K562 (cell line): Measurements from ENCODE around the gene WDR93. TPM values are rescaled to one million over a fixed set of nuclear protein-coding genes. Genes with fewer than 3 reads are reported as not detected.

ENCODE experiments used
- ATAC-seq: fragments of 200-7000 bp; cut with Tn5 transposase; 3 replicates; pipeline ENCODE4 v1.9.1; 2020; ENCODE audit warnings: moderate library complexity
- BruUV-seq: library from RNA; stranded (reverse); fragments of 400-500 nt; replicated peaks from 2 replicates; lab custom pipeline; 2021; lab: Mats Ljungman, UMichigan
- CTCF ChIA-PET: fragments of 300-600 bp; formaldehyde crosslinking; extraction: SDS; loops from one replicate; lab custom pipeline; 2021; ENCODE audit warnings: low intra/inter-chr PET ratio; lab: Yijun Ruan, JAX
- POLR2A ChIA-PET: fragments of 300-600, 350-650 bp; sonication (Branson Sonifier 250); formaldehyde crosslinking; extraction: SDS; loops from one replicate; lab custom pipeline; 2021; ENCODE audit warnings: antibody characterized with exemption, inconsistent platforms; lab: Yijun Ruan, JAX
- DNase-seq, 4 experiments: peaks; one replicate each; pipeline versions ENCODE4 v3.0.0 to v3.0.0-alpha.2; 2011 to 2018; ENCODE audit warnings: low spot score in 3 of 4, mixed read lengths in 3 of 4; ENCODE audit errors: extremely low read depth in 1 of 4
- FAIRE-seq: peaks from 2 replicates; lab custom pipeline; 2011; peaks lifted over from hg19 to GRCh38; lab: Jason Lieb, UNC
- H2AFZ ChIP-seq: 2 replicates; pipeline ENCODE4 v1.6.0; 2011; ENCODE audit warnings: low read depth, low read length, control low read depth, inconsistent platforms
- H3K27ac ChIP-seq: fragments of 200-600 bp; 3 replicates; pipeline ENCODE4 v1.8.0; 2011; ENCODE audit warnings: low read depth, mild to moderate bottlenecking, control low read depth, inconsistent platforms, low read length, moderate library complexity, mixed read lengths; ENCODE audit errors: extremely low read depth
- H3K27me3 ChIP-seq, 2 experiments: fragments of 300-600 bp in 1 of 2; 2 replicates in 1 of 2; 3 replicates in 1 of 2; pipeline versions ENCODE4 v1.6.0 to v1.8.0; 2011; ENCODE audit warnings: inconsistent platforms in 2 of 2, low read length in 2 of 2, mild to moderate bottlenecking in 1 of 2, mixed read lengths in 1 of 2, moderate library complexity in 1 of 2; ENCODE audit not compliant: control insufficient read depth in 2 of 2, insufficient read depth in 2 of 2
- H3K36me3 ChIP-seq: fragments of 300-600 bp; 3 replicates; pipeline ENCODE4 v1.8.0; 2011; ENCODE audit warnings: mild to moderate bottlenecking, low read length, inconsistent platforms; ENCODE audit not compliant: control insufficient read depth, insufficient read depth
- H3K4me1 ChIP-seq, 2 experiments: fragments of 200-600 bp in 1 of 2; replicated peaks in 1 of 2; 2 replicates in 1 of 2; 3 replicates in 1 of 2; pipeline versions ENCODE4 v1.5.1 to v1.8.0; 2011; ENCODE audit warnings: inconsistent platforms in 2 of 2, low read length in 2 of 2, mild to moderate bottlenecking in 1 of 2, mixed read lengths in 1 of 2, moderate library complexity in 1 of 2; ENCODE audit not compliant: control insufficient read depth in 2 of 2, insufficient read depth in 2 of 2
- H3K4me2 ChIP-seq: 2 replicates; pipeline ENCODE4 v1.6.1; 2011; ENCODE audit warnings: low read length, control low read depth, inconsistent platforms, mixed read lengths; ENCODE audit not compliant: insufficient read depth
- H3K4me3 ChIP-seq: fragments of 200-600 bp; sonication (generic), shearing (Covaris generic); 2 replicates; pipeline ENCODE4 v1.5.1; 2016; ENCODE audit warnings: control low read depth, inconsistent platforms
- H3K79me2 ChIP-seq: fragments of 200-600 bp; 3 replicates; pipeline ENCODE4 v1.8.0; 2011; ENCODE audit warnings: low read length, inconsistent platforms; ENCODE audit not compliant: control insufficient read depth, insufficient read depth
- H3K9ac ChIP-seq, 2 experiments: 2 replicates each; pipeline versions ENCODE4 v1.6.0 to v1.6.1; 2011; ENCODE audit warnings: low read depth in 2 of 2, low read length in 2 of 2, control low read depth in 1 of 2, inconsistent platforms in 1 of 2, mild to moderate bottlenecking in 1 of 2, mixed read lengths in 1 of 2; ENCODE audit not compliant: insufficient read depth in 1 of 2
- H3K9me1 ChIP-seq: one replicate; pipeline ENCODE4 v1.6.0; 2011; ENCODE audit warnings: inconsistent platforms, mild to moderate bottlenecking, low read length, moderate library complexity; ENCODE audit not compliant: control insufficient read depth, insufficient read depth
- H3K9me3 ChIP-seq: replicated peaks from 2 replicates; pipeline ENCODE4 v1.5.1; 2011; ENCODE audit warnings: low read depth, low read length, inconsistent platforms; ENCODE audit not compliant: control insufficient read depth, insufficient read depth
- H4K20me1 ChIP-seq: replicated peaks from 2 replicates; pipeline ENCODE4 v1.6.1; 2011; ENCODE audit warnings: low read length, inconsistent platforms, mixed read lengths; ENCODE audit not compliant: control insufficient read depth, insufficient read depth
- ATF7 ChIP-seq: fragments of 450-650 bp; IDR thresholded peaks from 2 replicates; pipeline ENCODE4 v1.7.1; 2014; ENCODE audit warnings: mild to moderate bottlenecking, moderate library complexity
- CSDE1 ChIP-seq, 2 experiments: fragments of 450-650 bp; IDR thresholded peaks; 2 replicates each; pipeline ENCODE4 v1.6.1; 2016; ENCODE audit warnings: mild to moderate bottlenecking in 1 of 2
- DACH1 ChIP-seq: fragments of 450-650 bp; IDR thresholded peaks from 2 replicates; pipeline ENCODE4 v1.6.1; 2018; ENCODE audit not compliant: partially characterized antibody
- ESRRA ChIP-seq: fragments of 450-650 bp; IDR thresholded peaks from 2 replicates; pipeline ENCODE4 v1.6.1; 2014; ENCODE audit warnings: low read depth, mild to moderate bottlenecking, moderate library complexity, borderline replicate concordance
- NFIX ChIP-seq: fragments of 250-450 bp; sonication (Bioruptor Pico); IDR thresholded peaks from 2 replicates; pipeline ENCODE4 v1.4.0; 2020; ENCODE audit warnings: low read depth, mild to moderate bottlenecking, moderate library complexity
- PTTG1 ChIP-seq: fragments of 450-650 bp; IDR thresholded peaks from 2 replicates; pipeline ENCODE4 v1.6.1; 2016; ENCODE audit warnings: low read depth, mild to moderate bottlenecking, missing genetic modification characterization, missing compliant biosample characterization
- RBM22 ChIP-seq: fragments of 200-400 bp; formaldehyde crosslinking; IDR thresholded peaks from 2 replicates; pipeline ENCODE4 v1.6.1; 2018; ENCODE audit warnings: low read length, low read depth; ENCODE audit not compliant: poor library complexity, severe bottlenecking
- TAL1 ChIP-seq: fragments of 450-650 bp; IDR thresholded peaks from 2 replicates; pipeline ENCODE4 v1.6.1; 2016; ENCODE audit warnings: mild to moderate bottlenecking
- TCF7 ChIP-seq: sonication (generic); IDR thresholded peaks from 2 replicates; pipeline ENCODE4 v1.6.1; 2016; ENCODE audit warnings: antibody characterized with exemption, borderline replicate concordance
- TCFL5 ChIP-seq: fragments of 250-450 bp; sonication (Bioruptor Pico); conservative IDR thresholded peaks from 2 replicates; pipeline ENCODE4 v1.6.1; 2021; ENCODE audit warnings: mild to moderate bottlenecking, moderate library complexity, matching md5 sums
- ZC3H8 ChIP-seq: fragments of 450-650 bp; IDR thresholded peaks from 2 replicates; pipeline ENCODE4 v1.6.1; 2017
- ZNF124 ChIP-seq: sonication (generic); formaldehyde crosslinking; IDR thresholded peaks from 2 replicates; pipeline ENCODE4 v1.8.1; 2022; ENCODE audit warnings: missing genetic modification reagents
- WGBS: fragments of 100-300 bp; shearing (Covaris generic); methylation state at CpG from one replicate; pipeline ENCODE4 v1.1.6; 2016; ENCODE audit warnings: low coverage, mixed read lengths; ENCODE audit not compliant: insufficient coverage; ENCODE audit errors: missing lambda C conversion rate; 5-methylcytosine and 5-hydroxymethylcytosine counted together
- in situ Hi-C: fragments of 300-500 bp; cut with MboI; formaldehyde crosslinking; loops from 4 replicates; pipeline ENCODE4 v1.15.0; 2018; ENCODE audit warnings: inconsistent platforms, mixed read lengths
- intact Hi-C: fragments of 100-400 bp; cut with micrococcal nuclease; formaldehyde crosslinking; loops from 2 replicates; pipeline ENCODE4 v1.14.2; 2022
- polyA plus RNA-seq, 8 experiments: library from polyadenylated mRNA; depleted of rRNA in 4 of 8; stranded (reverse) in 5 of 8; unstranded in 3 of 8; fragments of >200 nt; fragmentation: Nextera tagmentation in 2 of 8; fragmentation: Illumina TruSeq in 1 of 8; extraction: Ambion mirVana in 2 of 8; extraction: Trizol in 1 of 8; gene quantifications; 2 replicates each; pipeline versions ENCODE4 v1.2.1 to v1.2.3, GENCODE V29; 2011 to 2014; ENCODE audit warnings: inconsistent platforms in 1 of 8, missing spikeins in 1 of 8
- total RNA-seq, 7 experiments: library from RNA; depleted of rRNA in 6 of 7; stranded (reverse); fragments of >200 nt in 6 of 7; fragmentation: Illumina TruSeq in 2 of 7; extraction: Trizol in 2 of 7; gene quantifications; 2 replicates each; pipeline versions ENCODE4 v1.2.1 to v1.2.3, GENCODE V29; 2011 to 2021; ENCODE audit warnings: low replicate concordance in 1 of 7

The WDR93 gene
- total and polyA plus RNA-seq, 9 of the 15 experiments (the other 6 are each of a cell fraction or from before 2014, with no cell fraction given) = not detected

DNA sequence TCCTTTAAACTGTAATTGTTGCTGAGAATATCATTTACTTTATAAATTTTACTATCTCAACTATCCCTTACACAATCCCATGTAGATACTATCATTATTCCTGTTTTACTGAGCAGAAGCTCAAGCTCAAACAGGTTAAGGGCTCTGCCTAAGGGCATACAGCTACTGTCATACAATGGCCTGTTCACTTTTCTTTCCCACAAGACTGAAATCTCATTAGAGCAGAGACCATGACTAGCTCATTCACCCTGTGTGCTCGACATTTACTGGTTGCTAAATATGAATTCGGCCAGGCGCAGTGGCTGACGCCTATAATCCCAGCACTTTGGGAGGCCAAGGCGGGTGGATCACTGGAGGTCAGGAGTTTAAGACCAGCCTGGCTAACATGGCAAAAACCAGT, 83.9 kb downstream of the WDR93 start:
- no peaks in the 10 kb centered on the region; the same call in 1 of the 2 replicates for H4K20me1 ChIP-seq
- no peaks in the 10 kb centered on the region for H3K27me3 ChIP-seq
- no peak overlapping the region for H3K4me2 ChIP-seq
- WGBS = 67% methylated on average over 5 of the region's 5 CpGs
- BruUV-seq = no TSS peak
- no peak overlapping the region for H2AFZ ChIP-seq
- in situ Hi-C loops = no loop called here
- ChIA-PET POLR2A (no interaction called here), CTCF (interaction anchor here (0.6 to 0.7 kb wide), 2 partner anchors 38 to 545 kb away, joined by 3 read pairs; no protein-coding TSS in a partner anchor)
- no peak overlapping the region for H3K27ac ChIP-seq
- ATAC-seq = no peak
- peaks cover 8 to 31% of the 10 kb centered on the region in 2 experiments; a peak in 4 of 5 replicates for H3K4me1 ChIP-seq
- no peaks in the 10 kb centered on the region for H3K36me3 ChIP-seq
- H3K9me3 ChIP-seq = no peaks in the 10 kb centered on the region
- no peak overlapping the region for H3K4me3 ChIP-seq
- H3K79me2 ChIP-seq = no peaks in the 10 kb centered on the region
- no peak overlapping the region for H3K9ac ChIP-seq
- no peak for DNase-seq
- H3K9me1 ChIP-seq = peaks cover 3% of the 10 kb centered on the region
- TF ChIP-seq ZNF124 (no peak), TAL1 (no peak), TCFL5 (CRISPR knock-in tag) (no peak), NFIX (no peak), ATF7 (no peak), ESRRA (no peak), PTTG1 (no peak), ZC3H8 (no peak), CSDE1 (IDR thresholded peaks at IDR 0.05) (no peak), TCF7 (no peak), RBM22 (no peak), DACH1 (no peak)
- intact Hi-C loops = no loop called here
- FAIRE-seq = no peak
